BE2C (cell line): Measurements from ENCODE around the gene TMOD2.

Source experiments
- DNase-seq: peaks from one replicate; pipeline ENCODE4 v3.0.0-alpha.2; 2020
- H3K27me3 ChIP-seq: fragments of 250-450 bp; sonication (Bioruptor Pico); 2 replicates; pipeline ENCODE4 v1.5.1; 2020; ENCODE audit warnings: mild to moderate bottlenecking
- H3K36me3 ChIP-seq: fragments of 250-450 bp; sonication (Bioruptor Pico); 2 replicates; pipeline ENCODE4 v1.5.1; 2020; ENCODE audit warnings: mild to moderate bottlenecking
- H3K4me1 ChIP-seq: fragments of 250-450 bp; sonication (Bioruptor Pico); 2 replicates; pipeline ENCODE4 v1.5.1; 2020
- H3K4me3 ChIP-seq: 2 replicates; pipeline ENCODE4 v1.5.1; 2011; ENCODE audit warnings: low read depth, low read length
- H3K9me3 ChIP-seq: fragments of 250-450 bp; sonication (Bioruptor Pico); 2 replicates; pipeline ENCODE4 v1.5.1; 2020
- TF ChIP-seq, protein P1 (sequence below): IDR thresholded peaks from 2 replicates; pipeline ENCODE4 v1.5.1; 2012; ENCODE audit warnings: mild to moderate bottlenecking, low read depth, low read length

Gene TMOD2

DNA sequence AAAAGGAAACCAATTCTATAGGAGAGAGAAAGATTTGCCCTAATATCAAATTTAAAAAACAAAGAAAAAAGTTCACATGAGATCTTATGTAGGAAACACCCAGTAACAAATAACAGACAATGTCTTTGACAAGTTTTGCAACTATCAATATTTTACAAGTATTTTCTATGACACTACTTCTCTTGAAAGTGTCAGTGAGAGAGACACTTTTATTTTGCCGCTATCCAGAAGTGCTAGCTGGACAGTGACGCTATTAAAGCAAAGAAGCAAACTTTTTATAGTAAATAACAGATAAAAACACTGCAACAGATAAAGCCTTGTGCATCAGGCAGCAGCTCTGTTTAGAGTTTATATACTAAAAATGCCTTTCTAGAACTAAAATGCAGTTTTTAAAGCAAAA lies 27.2 kb upstream of the TMOD2 start:
- Histone ChIP-seq H3K4me1 (peaks cover 44% of the 10 kb centered on the region), H3K9me3 (no peaks in the 10 kb centered on the region), H3K4me3 (no peak overlapping the region), H3K27me3 (no peaks in the 10 kb centered on the region), H3K36me3 (peaks cover 34% of the 10 kb centered on the region)
- no peak for DNase-seq
- TF ChIP-seq, protein P1, sequence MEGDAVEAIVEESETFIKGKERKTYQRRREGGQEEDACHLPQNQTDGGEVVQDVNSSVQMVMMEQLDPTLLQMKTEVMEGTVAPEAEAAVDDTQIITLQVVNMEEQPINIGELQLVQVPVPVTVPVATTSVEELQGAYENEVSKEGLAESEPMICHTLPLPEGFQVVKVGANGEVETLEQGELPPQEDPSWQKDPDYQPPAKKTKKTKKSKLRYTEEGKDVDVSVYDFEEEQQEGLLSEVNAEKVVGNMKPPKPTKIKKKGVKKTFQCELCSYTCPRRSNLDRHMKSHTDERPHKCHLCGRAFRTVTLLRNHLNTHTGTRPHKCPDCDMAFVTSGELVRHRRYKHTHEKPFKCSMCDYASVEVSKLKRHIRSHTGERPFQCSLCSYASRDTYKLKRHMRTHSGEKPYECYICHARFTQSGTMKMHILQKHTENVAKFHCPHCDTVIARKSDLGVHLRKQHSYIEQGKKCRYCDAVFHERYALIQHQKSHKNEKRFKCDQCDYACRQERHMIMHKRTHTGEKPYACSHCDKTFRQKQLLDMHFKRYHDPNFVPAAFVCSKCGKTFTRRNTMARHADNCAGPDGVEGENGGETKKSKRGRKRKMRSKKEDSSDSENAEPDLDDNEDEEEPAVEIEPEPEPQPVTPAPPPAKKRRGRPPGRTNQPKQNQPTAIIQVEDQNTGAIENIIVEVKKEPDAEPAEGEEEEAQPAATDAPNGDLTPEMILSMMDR, result no peak

DNA sequence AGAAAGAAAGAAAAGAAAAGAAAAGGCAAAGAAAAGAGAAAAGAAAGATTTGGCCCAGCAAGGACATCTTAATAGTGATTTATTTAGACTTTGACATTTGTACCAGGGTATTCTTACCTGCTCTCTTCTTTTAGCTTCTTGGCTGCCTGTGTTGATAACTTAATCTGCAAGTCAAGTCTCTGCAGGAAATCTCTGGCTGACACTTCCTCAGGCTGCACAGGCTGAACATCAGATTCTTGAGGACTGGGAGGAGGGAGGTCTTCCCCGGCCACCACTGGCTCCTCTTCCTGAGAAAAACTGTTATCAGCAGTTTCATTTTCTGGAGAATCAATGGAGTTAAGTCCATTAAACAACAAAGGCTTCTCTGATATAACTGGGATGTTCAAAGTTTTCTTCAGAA lies 26.7 kb upstream of the TMOD2 start:
- H3K4me3 ChIP-seq, result no peak overlapping the region
- TF ChIP-seq, protein P1, result no peak
- H3K36me3 ChIP-seq, result peaks cover 29% of the 10 kb centered on the region
- peaks cover 44% of the 10 kb centered on the region for H3K4me1 ChIP-seq
- no peak for DNase-seq
- no peaks in the 10 kb centered on the region for H3K9me3 ChIP-seq
- H3K27me3 ChIP-seq, result no peaks in the 10 kb centered on the region

DNA sequence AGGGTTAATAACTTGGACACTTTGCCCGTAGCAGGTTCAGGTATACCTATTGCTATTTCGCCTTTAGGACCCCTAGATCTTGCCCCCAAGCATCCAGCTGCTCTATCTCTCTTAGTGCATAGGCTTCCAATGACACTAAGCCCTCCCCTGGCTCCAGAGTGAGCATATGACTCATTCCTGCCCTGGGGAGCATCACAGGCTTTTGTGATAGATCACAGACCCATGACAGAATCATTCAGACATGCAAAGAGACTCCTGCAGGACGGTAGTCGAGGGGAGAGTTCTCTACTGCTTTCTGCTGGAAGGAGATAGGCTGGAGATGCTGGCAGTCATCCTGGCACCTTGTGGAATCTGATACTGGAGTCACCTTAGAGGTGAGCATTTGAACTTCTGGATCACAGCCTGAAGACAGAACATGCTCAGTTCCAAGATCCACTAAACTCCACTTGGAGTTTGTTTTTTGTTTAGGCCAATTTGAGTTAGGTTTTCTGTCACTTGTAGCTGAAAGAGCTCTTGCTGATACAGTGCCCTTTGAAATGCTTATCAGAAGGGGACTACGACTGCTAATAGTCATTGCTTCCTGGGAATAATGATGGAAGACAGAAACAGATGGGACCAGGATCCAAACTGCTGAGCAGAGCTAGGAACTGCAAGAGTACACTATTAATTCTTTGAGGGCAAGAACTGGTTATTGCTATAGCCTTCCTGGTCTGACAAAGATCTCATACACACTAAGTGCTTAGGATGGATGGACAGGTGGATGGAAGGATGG lies 24.9 kb upstream of the TMOD2 start:
- peak; percentile 91 for DNase-seq
- Histone ChIP-seq H3K4me1 (peaks cover 50% of the 10 kb centered on the region), H3K4me3 (peak overlapping the region; percentile 20), H3K9me3 (no peaks in the 10 kb centered on the region), H3K27me3 (no peaks in the 10 kb centered on the region), H3K36me3 (peaks cover 20% of the 10 kb centered on the region)
- TF ChIP-seq, protein P1, result peak; percentile 27; the same call in 1 of the 2 replicates

DNA sequence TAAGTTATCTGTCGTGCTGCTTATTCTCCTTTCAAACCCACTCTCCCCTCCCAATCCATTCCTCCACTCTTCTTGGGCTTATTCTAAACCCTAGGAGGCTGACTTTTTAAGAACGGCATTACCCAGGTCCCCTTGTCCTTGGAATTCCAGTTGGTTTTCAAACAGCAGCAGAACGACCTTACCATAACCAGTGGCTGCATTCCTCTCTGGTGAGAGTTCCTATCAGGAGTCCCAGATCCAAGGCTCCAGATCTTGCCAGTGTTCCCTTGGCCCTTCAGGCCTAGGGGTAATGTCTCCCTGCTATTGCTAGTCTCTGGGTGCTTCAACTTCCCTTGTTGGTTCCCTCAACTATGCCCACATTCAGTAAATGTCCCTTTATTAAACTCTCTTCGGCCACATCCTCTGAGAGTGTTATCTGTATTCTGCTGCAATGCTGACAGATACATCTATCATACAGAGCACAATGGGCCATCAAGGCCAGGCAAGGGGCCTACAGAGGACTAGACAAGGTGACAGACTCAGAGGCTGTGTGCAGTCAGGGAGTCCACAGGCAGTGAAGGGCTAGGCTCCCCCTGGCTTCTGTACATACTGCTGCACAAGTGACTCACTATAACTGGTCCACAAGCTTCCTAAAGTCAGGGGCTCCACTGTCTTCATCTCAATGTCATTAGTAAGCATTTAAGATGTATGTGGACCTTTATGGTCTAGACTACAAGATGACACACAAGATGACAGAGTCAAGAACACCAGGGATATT lies 24.1 kb upstream of the TMOD2 start:
- TF ChIP-seq, protein P1, result peak; percentile 65
- peaks cover 42% of the 10 kb centered on the region for H3K4me1 ChIP-seq
- H3K4me3 ChIP-seq, result peak overlapping the region; percentile 20
- H3K36me3 ChIP-seq, result peaks cover 13% of the 10 kb centered on the region
- H3K9me3 ChIP-seq, result no peaks in the 10 kb centered on the region
- H3K27me3 ChIP-seq, result no peaks in the 10 kb centered on the region
- peak; percentile 64 for DNase-seq

DNA sequence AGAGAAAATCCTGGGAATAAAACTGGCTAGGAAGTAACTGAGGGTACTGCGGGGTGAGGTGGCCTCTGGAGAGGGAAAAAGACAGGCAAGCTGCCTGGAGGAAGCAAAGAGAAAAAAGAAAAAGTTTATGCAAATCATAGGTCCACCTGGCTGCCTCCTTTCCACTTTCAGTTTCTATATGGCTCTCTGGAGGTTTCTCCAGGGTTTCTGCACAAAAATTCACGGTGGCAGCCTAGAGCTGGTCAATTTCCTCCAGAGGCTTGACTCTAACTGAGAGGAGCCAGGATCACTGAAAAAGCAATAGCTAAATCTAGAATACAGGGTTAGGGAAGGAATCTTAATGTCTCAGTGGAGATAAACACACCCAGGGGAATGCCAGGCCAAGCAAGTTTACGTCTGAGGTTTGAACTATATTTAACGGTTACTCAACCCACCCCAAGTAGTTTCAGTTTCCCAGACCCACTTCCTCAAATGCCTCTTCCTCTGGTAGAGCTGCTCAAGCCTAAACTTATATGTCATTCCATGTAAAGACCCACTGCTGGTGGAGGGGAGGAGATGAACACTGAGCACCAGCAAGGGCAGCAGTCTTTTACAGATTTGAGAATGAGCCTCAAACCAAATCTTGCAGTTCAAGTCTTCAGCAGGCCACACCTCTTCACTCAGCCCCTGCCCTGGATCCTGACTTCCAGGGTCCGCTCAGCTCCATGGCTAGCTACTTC lies 19.7 kb upstream of the TMOD2 start:
- H3K4me3 ChIP-seq, result no peak overlapping the region
- H3K27me3 ChIP-seq, result no peaks in the 10 kb centered on the region
- H3K9me3 ChIP-seq, result no peaks in the 10 kb centered on the region
- no peak for DNase-seq
- peaks cover 41% of the 10 kb centered on the region for H3K4me1 ChIP-seq
- H3K36me3 ChIP-seq, result peaks cover 14% of the 10 kb centered on the region
- TF ChIP-seq, protein P1, result no peak
